HK-2 (cell line): ENCODE results near the gene DNM3.

Experiments used
- DNase-seq: peaks from one replicate; pipeline ENCODE4 v3.0.0-alpha.2; 2018; ENCODE audit not compliant: unreplicated experiment

DNM3 gene

GRCh38 chr1:172107316-172107975, 266.1 kb downstream of the DNM3 start:
- no peak for DNase-seq

DNA sequence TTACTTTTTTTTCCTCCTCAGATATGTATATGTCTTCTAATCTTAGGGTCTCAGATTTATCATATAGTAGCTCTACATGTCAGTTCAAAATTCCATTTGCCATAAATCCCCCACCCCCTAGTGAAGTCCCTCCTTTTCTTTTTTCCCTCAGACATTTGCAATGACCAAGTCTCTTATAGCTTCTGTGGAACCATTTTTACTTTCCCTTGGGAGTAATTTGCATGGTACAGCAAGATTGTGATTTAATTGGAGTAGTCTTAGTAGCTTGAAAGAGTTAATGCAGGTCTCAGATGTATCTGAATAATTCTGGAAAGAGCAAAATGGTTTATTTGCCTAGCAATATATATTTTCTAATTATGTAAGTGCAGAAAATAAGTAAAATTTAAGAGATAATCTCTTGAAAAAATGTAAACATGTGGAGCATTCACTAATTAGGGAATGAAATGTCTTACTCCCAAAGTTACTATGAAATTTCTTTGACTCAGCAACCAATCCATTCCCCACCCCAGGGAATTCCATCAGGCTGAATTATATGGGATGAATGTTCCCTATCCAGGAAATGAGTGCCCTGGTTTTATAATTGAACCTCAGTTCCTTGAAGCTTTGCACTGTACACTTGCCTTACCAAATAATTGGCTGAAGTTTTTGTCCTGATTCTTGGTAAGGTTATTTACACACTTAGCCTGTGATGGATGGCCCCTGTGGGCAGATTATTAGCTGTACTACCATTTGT, 267.0 kb downstream of the DNM3 start:
- DNase-seq, result no peak

GRCh38 chr1:172109359-172109758, 268.1 kb downstream of the DNM3 start:
- DNase-seq, result no peak

GRCh38 chr1:172112576-172112975, 271.3 kb downstream of the DNM3 start:
- no peak for DNase-seq

- DNase-seq, result no peak
Measured at GRCh38 chr1:172117800-172118199, 276.5 kb downstream of the DNM3 start.

- no peak for DNase-seq
Measured at GRCh38 chr1:172118618-172119017, 277.3 kb downstream of the DNM3 start.

- no peak for DNase-seq
Measured at GRCh38 chr1:172119184-172119583, 277.9 kb downstream of the DNM3 start.

GRCh38 chr1:172120381-172120780, 279.1 kb downstream of the DNM3 start:
- DNase-seq, result no peak

- no peak for DNase-seq
Measured at GRCh38 chr1:172121081-172121717, 279.9 kb downstream of the DNM3 start.

GRCh38 chr1:172122381-172122780, 281.1 kb downstream of the DNM3 start:
- no peak for DNase-seq

- no peak for DNase-seq
Measured at GRCh38 chr1:172125250-172125649, 284.0 kb downstream of the DNM3 start.

- DNase-seq, result no peak
Measured at GRCh38 chr1:172125812-172126430, 284.6 kb downstream of the DNM3 start.

- DNase-seq, result no peak
Measured at GRCh38 chr1:172132836-172133235, 291.5 kb downstream of the DNM3 start.

DNA sequence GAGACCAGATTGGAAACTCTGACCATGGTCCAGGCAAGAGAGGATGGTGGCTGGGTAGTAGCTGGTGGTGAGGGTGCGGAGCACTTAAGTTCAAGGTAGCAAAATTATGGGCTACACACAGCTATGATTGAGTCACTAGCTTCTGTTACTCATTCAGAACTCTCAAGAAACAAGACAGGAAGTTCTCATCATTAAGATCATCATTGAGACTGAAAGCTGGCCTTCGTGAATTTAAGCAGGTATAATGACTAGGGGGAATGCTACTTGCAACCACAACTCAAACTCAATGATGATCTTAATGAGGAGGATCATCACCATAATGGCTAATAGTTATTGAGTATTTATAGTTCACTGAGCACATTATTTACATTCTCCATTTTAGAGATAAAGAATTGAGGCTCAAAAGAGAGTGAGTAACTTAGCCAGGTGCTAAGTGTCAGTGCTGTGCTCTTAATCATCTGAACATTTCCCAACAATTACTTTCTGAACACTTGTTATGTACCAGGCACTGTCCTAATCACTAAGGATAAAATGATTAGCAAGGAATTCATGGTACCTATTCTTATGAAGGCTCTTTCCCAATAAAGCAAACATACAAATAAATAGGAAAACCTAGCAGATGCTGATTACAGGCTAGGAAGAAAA, 292.9 kb downstream of the DNM3 start:
- DNase-seq, result no peak

GRCh38 chr1:172135076-172135672, 293.9 kb downstream of the DNM3 start:
- no peak for DNase-seq

- no peak for DNase-seq
Measured at GRCh38 chr1:172135978-172136610, 294.8 kb downstream of the DNM3 start.

GRCh38 chr1:172136925-172137324, 295.6 kb downstream of the DNM3 start:
- DNase-seq, result no peak

GRCh38 chr1:172137703-172138454, 296.6 kb downstream of the DNM3 start:
- no peak for DNase-seq

- DNase-seq, result no peak
Measured at GRCh38 chr1:172138634-172139033, 297.3 kb downstream of the DNM3 start.

- DNase-seq, result no peak
Measured at GRCh38 chr1:172139196-172139595, 297.9 kb downstream of the DNM3 start.
